Caco-2 (cell line): ENCODE measurements around the gene DDX46. TPM values are rescaled to one million over a fixed set of nuclear protein-coding genes. Genes with fewer than 3 reads are reported as not detected.
"Not testable (repeated sequence)": the region's sequence is repeated elsewhere in the genome, so short reads cannot be mapped to it uniquely, and the experiment has no call there.

Source experiments
- Bru-seq: library from RNA; stranded (reverse); fragments of 400-500 nt; gene quantifications from one replicate; lab custom pipeline; 2021; lab: Mats Ljungman, UMichigan
- BruChase-seq, 2 experiments: library from RNA; stranded (reverse); fragments of 400-500 nt; gene quantifications; one replicate each; lab custom pipeline; 2021; lab: Mats Ljungman, UMichigan
- BruUV-seq: library from RNA; stranded (reverse); fragments of 400-500 nt; replicated peaks from 2 replicates; lab custom pipeline; 2021; lab: Mats Ljungman, UMichigan
- CTCF ChIA-PET: fragments of 300-600 bp; sonication (Branson Sonifier 250); formaldehyde crosslinking; loops from one replicate; lab custom pipeline; 2022; ENCODE audit warnings: antibody characterized with exemption; lab: Charles Lee
- POLR2A ChIA-PET: fragments of 300-600 bp; sonication (Branson Sonifier 250); formaldehyde crosslinking; loops from one replicate; lab custom pipeline; 2022; ENCODE audit warnings: antibody characterized with exemption; lab: Charles Lee
- DNase-seq, 2 experiments: peaks; one replicate each; pipeline versions ENCODE4 v3.0.0 to v3.0.0-alpha.2; 2020 to 2022
- H3K27me3 ChIP-seq: replicated peaks from 2 replicates; pipeline ENCODE4 v1.6.0; 2011; ENCODE audit warnings: low read length; ENCODE audit not compliant: control insufficient read depth, insufficient read depth
- H3K36me3 ChIP-seq: 2 replicates; pipeline ENCODE4 v1.5.1; 2011; ENCODE audit warnings: low read length; ENCODE audit not compliant: control insufficient read depth, insufficient read depth
- H3K4me1 ChIP-seq: fragments of 250-450 bp; sonication (Bioruptor Pico); 2 replicates; pipeline ENCODE4 v1.5.1; 2020; ENCODE audit warnings: mild to moderate bottlenecking
- H3K4me3 ChIP-seq: 2 replicates; pipeline ENCODE4 v1.5.1; 2011; ENCODE audit warnings: low read depth, mild to moderate bottlenecking, control low read depth, low read length
- H3K9me3 ChIP-seq: fragments of 250-450 bp; sonication (Bioruptor Pico); 2 replicates; pipeline ENCODE4 v1.5.1; 2020; ENCODE audit warnings: mild to moderate bottlenecking, moderate library complexity
- H3K27ac Mint-ChIP-seq: one replicate; pipeline ENCODE4 v1.8.0; 2022; ENCODE audit warnings: mixed read lengths; ENCODE audit not compliant: unreplicated experiment
- H3K27me3 Mint-ChIP-seq: one replicate; pipeline ENCODE4 v1.8.0; 2022; ENCODE audit warnings: mixed read lengths; ENCODE audit not compliant: insufficient read depth, unreplicated experiment
- H3K36me3 Mint-ChIP-seq: one replicate; pipeline ENCODE4 v1.8.0; 2022; ENCODE audit warnings: mild to moderate bottlenecking, mixed read lengths; ENCODE audit not compliant: insufficient read depth, unreplicated experiment
- H3K4me1 Mint-ChIP-seq: one replicate; pipeline ENCODE4 v1.8.0; 2022; ENCODE audit warnings: low read depth, mixed read lengths; ENCODE audit not compliant: unreplicated experiment
- H3K4me3 Mint-ChIP-seq: one replicate; pipeline ENCODE4 v1.8.0; 2022; ENCODE audit warnings: mild to moderate bottlenecking, moderate library complexity, mixed read lengths; ENCODE audit not compliant: unreplicated experiment
- H3K9me3 Mint-ChIP-seq: one replicate; pipeline ENCODE4 v1.8.0; 2022; ENCODE audit warnings: mixed read lengths; ENCODE audit not compliant: unreplicated experiment
- CTCF ChIP-seq, 2 experiments: fragments of 200-600 bp in 1 of 2; IDR thresholded peaks; 1 replicate in 1 of 2; 2 replicates in 1 of 2; pipeline versions ENCODE4 v1.5.1 to v1.8.0; 2011 to 2022; ENCODE audit warnings: antibody characterized with exemption in 1 of 2, control low read depth in 1 of 2, inconsistent platforms in 1 of 2, low read depth in 1 of 2, low read length in 1 of 2, mild to moderate bottlenecking in 1 of 2, moderate library complexity in 1 of 2; ENCODE audit not compliant: insufficient read depth in 1 of 2, severe bottlenecking in 1 of 2, unreplicated experiment in 1 of 2
- intact Hi-C: fragments of 100-400 bp; cut with micrococcal nuclease; formaldehyde crosslinking; loops from one replicate; pipeline ENCODE4 v1.10.0; 2022; ENCODE audit not compliant: unreplicated experiment
- long read RNA-seq: library from polyadenylated mRNA; stranded (forward); transcript quantifications from one replicate; pipeline ENCODE4 v2.0.0, GENCODE V29; 2022
- total RNA-seq: library from RNA; stranded (reverse); gene quantifications from 2 replicates; pipeline ENCODE4 v1.2.3, GENCODE V29; 2022

The DDX46 gene
- total RNA-seq (96.1 and 116 TPM in 2 replicates), Bru-seq, nascent RNA (percentile 88 among the genes with signal in this experiment), BruChase-seq, experiment 1, labeled RNA remaining after a 2-hour chase (percentile 90 among the genes with signal in this experiment), BruChase-seq, experiment 2, labeled RNA remaining after a 6-hour chase (percentile 96 among the genes with signal in this experiment)
- long read RNA-seq, full-length matches to known transcripts, result 140 of 166 reads
- long read RNA-seq, partial matches to known transcripts, result 16 of 166 reads
- long read RNA-seq, other reads (novel, unspliced or antisense), result 10 of 166 reads

GRCh38 chr5:134758504-134759341, at the start of gene DDX46:
Gene DDX46, plus strand, starts transcription at chr5:134758779. Its CDS starts 160 bp downstream, at chr5:134758939.
- ChIA-PET POLR2A (interaction anchor here (0.5 to 1.0 kb wide), 6 partner anchors 10 to 146 kb away, joined by 3 to 7 read pairs (median 4); partner anchors contain the start of genes CAMLG and PCBD2), CTCF (interaction anchor here (0.7 to 2.8 kb wide), 2 partner anchors 10 to 20 kb away, joined by 3 to 17 read pairs; partner anchors contain the start of gene CAMLG)
- H3K27me3 Mint-ChIP-seq, result no peaks in the 10 kb centered on the region
- H3K27ac Mint-ChIP-seq, result peak within 1 kb of the TSS; percentile 100
- DNase-seq, result peak; percentile 95 to 96
- H3K9me3 Mint-ChIP-seq, result no peaks in the 10 kb centered on the region
- intact Hi-C loops, result loop anchor here (1.0 to 2.0 kb wide), 2 partner anchors 19 to 88 kb away; no protein-coding TSS in a partner anchor
- peak; percentile 71 to 87 for TF ChIP-seq CTCF (IDR thresholded peaks at IDR 0.05; ENCODE audit: insufficient read depth in 1 of 2, low read depth in 1 of 2, low read length in 1 of 2, severe bottlenecking in 1 of 2, unreplicated experiment in 1 of 2)
- Histone ChIP-seq H3K9me3 (no peaks in the 10 kb centered on the region), H3K27me3 (no peaks in the 10 kb centered on the region), H3K36me3 (no peaks in the 10 kb centered on the region), H3K4me3 (peak within 1 kb of the TSS; percentile 71), H3K4me1 (peaks cover 7% of the 10 kb centered on the region; the same call in 1 of the 2 replicates)
- peak within 1 kb of the TSS; percentile 100 for H3K4me3 Mint-ChIP-seq
- BruUV-seq, result no TSS peak
- peaks cover 46% of the 10 kb centered on the region for H3K36me3 Mint-ChIP-seq
- peaks cover 17% of the 10 kb centered on the region for H3K4me1 Mint-ChIP-seq

- intact Hi-C loops, result no loop called here
- POLR2A ChIA-PET, result no interaction called here
- DNase-seq, result no peak
- Mint-ChIP-seq H3K27me3 (no peaks in the 10 kb centered on the region), H3K4me1 (no peaks in the 10 kb centered on the region), H3K4me3 (no peak overlapping the region), H3K36me3 (peaks cover 93% of the 10 kb centered on the region), H3K27ac (no peak overlapping the region), H3K9me3 (no peaks in the 10 kb centered on the region)
- CTCF ChIA-PET, result no interaction called here
- no peaks in the 10 kb centered on the region for H3K27me3 ChIP-seq
- BruUV-seq, result no TSS peak
- no peak for TF ChIP-seq CTCF (IDR thresholded peaks at IDR 0.05; ENCODE audit: insufficient read depth in 1 of 2, low read depth in 1 of 2, low read length in 1 of 2, severe bottlenecking in 1 of 2, unreplicated experiment in 1 of 2)
- no peaks in the 10 kb centered on the region for H3K9me3 ChIP-seq
- no peaks in the 10 kb centered on the region for H3K4me1 ChIP-seq
- peaks cover 3% of the 10 kb centered on the region; the same call in 1 of the 2 replicates for H3K36me3 ChIP-seq
- no peak overlapping the region for H3K4me3 ChIP-seq
Observed at GRCh38 chr5:134714120-134714519, 44.5 kb upstream of the DDX46 start.

GRCh38 chr5:134714541-134714940, 44.0 kb upstream of the DDX46 start:
- H3K36me3 Mint-ChIP-seq, result peaks cover 93% of the 10 kb centered on the region
- BruUV-seq, result no TSS peak
- intact Hi-C loops, result no loop called here
- POLR2A ChIA-PET, result interaction anchor here (0.6 kb wide), 1 partner anchor 225 kb away, joined by 4 read pairs; no protein-coding TSS in a partner anchor
- no peaks in the 10 kb centered on the region for H3K4me1 Mint-ChIP-seq
- Histone ChIP-seq H3K27me3 (no peaks in the 10 kb centered on the region), H3K4me3 (no peak overlapping the region), H3K9me3 (no peaks in the 10 kb centered on the region), H3K4me1 (no peaks in the 10 kb centered on the region), H3K36me3 (peaks cover 3% of the 10 kb centered on the region; the same call in 1 of the 2 replicates)
- H3K9me3 Mint-ChIP-seq, result no peaks in the 10 kb centered on the region
- no peak overlapping the region for H3K4me3 Mint-ChIP-seq
- H3K27ac Mint-ChIP-seq, result no peak overlapping the region
- no peak for TF ChIP-seq CTCF (IDR thresholded peaks at IDR 0.05; ENCODE audit: insufficient read depth in 1 of 2, low read depth in 1 of 2, low read length in 1 of 2, severe bottlenecking in 1 of 2, unreplicated experiment in 1 of 2)
- DNase-seq, result no peak
- no peaks in the 10 kb centered on the region for H3K27me3 Mint-ChIP-seq
- CTCF ChIA-PET, result no interaction called here

GRCh38 chr5:134715466-134715865, 43.1 kb upstream of the DDX46 start:
- H3K27ac Mint-ChIP-seq, H3K36me3 ChIP-seq, H3K4me1 ChIP-seq, H3K4me3 ChIP-seq, H3K9me3 ChIP-seq, CTCF ChIA-PET, H3K4me1 Mint-ChIP-seq, H3K9me3 Mint-ChIP-seq, POLR2A ChIA-PET, BruUV-seq, H3K27me3 ChIP-seq, H3K27me3 Mint-ChIP-seq, intact Hi-C loops, DNase-seq, H3K4me3 Mint-ChIP-seq: not testable (repeated sequence)
- peaks cover 93% of the 10 kb centered on the region for H3K36me3 Mint-ChIP-seq
